ENCODE data around the gene COIL. TPM values are rescaled to one million over a fixed set of nuclear protein-coding genes. Genes with fewer than 3 reads are reported as not detected.
A peak's percentile ranks its signal among the peaks of the same experiment; 100 is the strongest.

COIL gene
- total and polyA plus RNA-seq, 9 of the 15 experiments (the other 6 are each of a cell fraction or from before 2014, with no cell fraction given), result 23.9 to 41.3 (median 28.7) TPM

GRCh38 chr17:56910509-56911235, 50.2 kb downstream of the COIL start:
- CTCF ChIA-PET (ENCODE audit: low intra/inter-chr PET ratio), result no interaction called here
- no peak for ATAC-seq
- peaks cover 51% of the 10 kb centered on the region for H3K36me3 ChIP-seq (ENCODE audit: control insufficient read depth, insufficient read depth, low read length)
- H3K27me3 ChIP-seq (ENCODE audit: control insufficient read depth in 2 of 2, insufficient read depth in 2 of 2, low read length in 2 of 2), result no peaks in the 10 kb centered on the region
- peaks cover 59% of the 10 kb centered on the region for H3K79me2 ChIP-seq (ENCODE audit: control insufficient read depth, insufficient read depth, low read length)
- DNase-seq (ENCODE audit: extremely low read depth in 1 of 4, low spot score in 3 of 4), result no peak
- H3K4me3 ChIP-seq, result peak overlapping the region; percentile 12
- 0 out of 2 replicates have a peak, but pooled peaks cover 4% of the 10 kb centered on the region for H4K20me1 ChIP-seq (replicated peaks; ENCODE audit: control insufficient read depth, insufficient read depth, low read length)
- H3K4me1 ChIP-seq (replicated peaks in 1 of 2; ENCODE audit: control insufficient read depth in 2 of 2, insufficient read depth in 2 of 2, low read length in 2 of 2), result peaks cover 41 to 54% of the 10 kb centered on the region in 2 experiments
- no TSS peak for BruUV-seq (replicated peaks)
- H2AFZ ChIP-seq (ENCODE audit: low read depth, low read length), result no peak overlapping the region
- peaks cover 4% of the 10 kb centered on the region for H3K9me1 ChIP-seq (ENCODE audit: control insufficient read depth, insufficient read depth, low read length)
- no peaks in the 10 kb centered on the region for H3K9me3 ChIP-seq (replicated peaks; ENCODE audit: control insufficient read depth, insufficient read depth, low read depth, low read length)
- H3K27ac ChIP-seq (ENCODE audit: extremely low read depth, low read depth, low read length), result peak overlapping the region; percentile 68
- FAIRE-seq, result no peak
- WGBS (ENCODE audit: insufficient coverage, low coverage, missing lambda C conversion rate), result 48% methylated on average over 7 of the region's 7 CpGs
- POLR2A ChIA-PET, result interaction anchor here (0.5 to 2.8 kb wide), 7 partner anchors 10 to 291 kb away, joined by 3 to 12 read pairs (median 3); no protein-coding TSS in a partner anchor
- peak overlapping the region; percentile 68 for H3K4me2 ChIP-seq (ENCODE audit: insufficient read depth, low read length)
- intact Hi-C loops (cut with micrococcal nuclease) (loop anchor here (1.0 to 5.0 kb wide), 2 partner anchors 30 to 78 kb away; partner anchors contain the start of genes C17orf67 and DGKE), in situ Hi-C loops (cut with MboI) (no loop called here)
- peak overlapping the region; percentile 41 to 86; a peak in 3 of 4 replicates for H3K9ac ChIP-seq (ENCODE audit: insufficient read depth in 1 of 2, low read depth in 2 of 2, low read length in 2 of 2)
- TF ChIP-seq CTCFL (IDR thresholded peaks at IDR 0.05; ENCODE audit: borderline replicate concordance, insufficient read depth, low read depth, low read length, poor library complexity, severe bottlenecking) (no peak), TEAD2 (tag; IDR thresholded peaks at IDR 0.05) (no peak), ASH1L (IDR thresholded peaks at IDR 0.05; ENCODE audit: borderline replicate concordance, low read depth, partially characterized antibody) (no peak), ZNF175 (CRISPR knock-in tag; IDR thresholded peaks at IDR 0.05; ENCODE audit: low read depth) (0 out of 2 replicates have a peak, but pooled peaks have one; percentile 10), CHD1 (IDR thresholded peaks at IDR 0.05; ENCODE audit: low read length) (no peak), CUX1 (CRISPR knock-in tag; IDR thresholded peaks at IDR 0.05) (no peak), ARID1B (IDR thresholded peaks at IDR 0.05) (no peak), BRCA1 (IDR thresholded peaks at IDR 0.05) (no peak), BRCA1 (CRISPR knock-in tag; IDR thresholded peaks at IDR 0.05) (no peak), NEUROD1 (IDR thresholded peaks at IDR 0.05; ENCODE audit: borderline replicate concordance, low read depth, low read length, partially characterized antibody) (peak; percentile 9), ZBTB12 (CRISPR knock-in tag; IDR thresholded peaks at IDR 0.05) (no peak)
